Ovary (tissue), 3 donors: ENCODE results near the gene KCNQ4.

ENCODE experiments used
- POLR2A ChIP-seq: fragments of 450-650 bp; IDR thresholded peaks from one replicate; pipeline ENCODE4 v1.6.1; 2017; ENCODE audit warnings: antibody characterized with exemption, mild to moderate bottlenecking, moderate library complexity
- TF ChIP-seq, protein P1 (sequence below), 3 donors: fragments of 450-650 bp in 2 of 3; fragments of 200-600 bp in 1 of 3; IDR thresholded peaks; one replicate each; pipeline versions ENCODE4 v1.5.1 to v1.8.0; 2016 to 2022; ENCODE audit warnings: antibody characterized with exemption in 3 of 3, mild to moderate bottlenecking in 1 of 3
- donor health status: DM: no; HTN: no; CAD: no.

DNA sequence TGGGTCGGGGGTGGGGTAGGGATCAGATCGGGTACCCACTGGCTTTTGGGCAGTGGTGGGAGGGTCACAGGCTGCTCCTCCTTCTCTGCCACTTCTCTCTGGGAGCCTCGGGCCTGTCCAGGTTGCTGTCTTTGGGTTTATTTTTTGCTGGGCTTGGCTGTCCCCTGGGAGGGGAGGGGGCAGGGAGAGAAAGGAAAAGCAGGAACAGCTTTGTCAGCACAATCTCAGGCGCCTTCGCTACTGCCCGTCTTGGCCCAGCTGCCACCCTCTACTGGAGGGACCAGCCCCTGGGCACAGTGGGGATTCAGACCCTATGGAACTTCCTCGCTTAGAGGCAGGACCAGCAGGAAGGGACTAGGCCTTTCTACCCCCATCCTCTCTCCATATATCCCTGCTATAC, 8.4 kb downstream of the KCNQ4 start:
- TF ChIP-seq, protein P1, sequence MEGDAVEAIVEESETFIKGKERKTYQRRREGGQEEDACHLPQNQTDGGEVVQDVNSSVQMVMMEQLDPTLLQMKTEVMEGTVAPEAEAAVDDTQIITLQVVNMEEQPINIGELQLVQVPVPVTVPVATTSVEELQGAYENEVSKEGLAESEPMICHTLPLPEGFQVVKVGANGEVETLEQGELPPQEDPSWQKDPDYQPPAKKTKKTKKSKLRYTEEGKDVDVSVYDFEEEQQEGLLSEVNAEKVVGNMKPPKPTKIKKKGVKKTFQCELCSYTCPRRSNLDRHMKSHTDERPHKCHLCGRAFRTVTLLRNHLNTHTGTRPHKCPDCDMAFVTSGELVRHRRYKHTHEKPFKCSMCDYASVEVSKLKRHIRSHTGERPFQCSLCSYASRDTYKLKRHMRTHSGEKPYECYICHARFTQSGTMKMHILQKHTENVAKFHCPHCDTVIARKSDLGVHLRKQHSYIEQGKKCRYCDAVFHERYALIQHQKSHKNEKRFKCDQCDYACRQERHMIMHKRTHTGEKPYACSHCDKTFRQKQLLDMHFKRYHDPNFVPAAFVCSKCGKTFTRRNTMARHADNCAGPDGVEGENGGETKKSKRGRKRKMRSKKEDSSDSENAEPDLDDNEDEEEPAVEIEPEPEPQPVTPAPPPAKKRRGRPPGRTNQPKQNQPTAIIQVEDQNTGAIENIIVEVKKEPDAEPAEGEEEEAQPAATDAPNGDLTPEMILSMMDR (IDR thresholded peaks at IDR 0.05), result no peak
- TF ChIP-seq POLR2A, result no peak
